ENCODE measurements around the gene ACO1. TPM values are rescaled to one million over a fixed set of nuclear protein-coding genes. Genes with fewer than 3 reads are reported as not detected.

The ACO1 gene
- total RNA-seq, 4 donors from 2014 or later = 10.7 to 25.7 (median 21.5) TPM

GRCh38 chr9:32426278-32426939 is 42.0 kb downstream of the ACO1 start:
- no peak overlapping the region for H3K27ac ChIP-seq
- 73 to 87% methylated on average over 7 of the region's 7 CpGs for WGBS, 2 donors
- no peaks in the 10 kb centered on the region for H3K4me1 ChIP-seq
- H3K36me3 ChIP-seq = peaks cover 0 to 97% (median 4%) of the 10 kb centered on the region in 3 donors
- intact Hi-C loops (cut with DNase I) = no loop called here
- no peaks in the 10 kb centered on the region for H3K9me3 ChIP-seq
- no peaks in the 10 kb centered on the region for H3K27me3 ChIP-seq
- H3K4me3 ChIP-seq = no peak overlapping the region
- no peak for DNase-seq
- TF ChIP-seq, protein P1, sequence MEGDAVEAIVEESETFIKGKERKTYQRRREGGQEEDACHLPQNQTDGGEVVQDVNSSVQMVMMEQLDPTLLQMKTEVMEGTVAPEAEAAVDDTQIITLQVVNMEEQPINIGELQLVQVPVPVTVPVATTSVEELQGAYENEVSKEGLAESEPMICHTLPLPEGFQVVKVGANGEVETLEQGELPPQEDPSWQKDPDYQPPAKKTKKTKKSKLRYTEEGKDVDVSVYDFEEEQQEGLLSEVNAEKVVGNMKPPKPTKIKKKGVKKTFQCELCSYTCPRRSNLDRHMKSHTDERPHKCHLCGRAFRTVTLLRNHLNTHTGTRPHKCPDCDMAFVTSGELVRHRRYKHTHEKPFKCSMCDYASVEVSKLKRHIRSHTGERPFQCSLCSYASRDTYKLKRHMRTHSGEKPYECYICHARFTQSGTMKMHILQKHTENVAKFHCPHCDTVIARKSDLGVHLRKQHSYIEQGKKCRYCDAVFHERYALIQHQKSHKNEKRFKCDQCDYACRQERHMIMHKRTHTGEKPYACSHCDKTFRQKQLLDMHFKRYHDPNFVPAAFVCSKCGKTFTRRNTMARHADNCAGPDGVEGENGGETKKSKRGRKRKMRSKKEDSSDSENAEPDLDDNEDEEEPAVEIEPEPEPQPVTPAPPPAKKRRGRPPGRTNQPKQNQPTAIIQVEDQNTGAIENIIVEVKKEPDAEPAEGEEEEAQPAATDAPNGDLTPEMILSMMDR (IDR thresholded peaks at IDR 0.05) = no peak
- TF ChIP-seq POLR2A (IDR thresholded peaks at IDR 0.05) = no peak

- Histone ChIP-seq H3K27ac (no peak overlapping the region), H3K9me3 (no peaks in the 10 kb centered on the region), H3K4me1 (no peaks in the 10 kb centered on the region), H3K36me3 (peaks cover 0 to 97% (median 4%) of the 10 kb centered on the region in 3 donors), H3K27me3 (no peaks in the 10 kb centered on the region), H3K4me3 (no peak overlapping the region)
- intact Hi-C loops (cut with DNase I) = no loop called here
- DNase-seq = no peak
- 84 to 86% methylated on average over 8 of the region's 8 CpGs for WGBS, 2 donors
- no peak for TF ChIP-seq POLR2A (IDR thresholded peaks at IDR 0.05)
- TF ChIP-seq, protein P1 (IDR thresholded peaks at IDR 0.05) = no peak
These were observed 42.8 kb downstream of the ACO1 start for GRCh38 chr9:32427111-32427873.

- H3K4me1 ChIP-seq = no peaks in the 10 kb centered on the region
- WGBS, 2 donors = 74 to 85% methylated on average over 5 of the region's 5 CpGs
- no peak overlapping the region for H3K4me3 ChIP-seq
- TF ChIP-seq, protein P1 (IDR thresholded peaks at IDR 0.05) = no peak
- TF ChIP-seq POLR2A (IDR thresholded peaks at IDR 0.05) = no peak
- no peaks in the 10 kb centered on the region for H3K27me3 ChIP-seq
- H3K36me3 ChIP-seq = peaks cover 0 to 97% (median 0%) of the 10 kb centered on the region in 3 donors
- DNase-seq = no peak
- H3K27ac ChIP-seq = no peak overlapping the region
- no peaks in the 10 kb centered on the region for H3K9me3 ChIP-seq
- intact Hi-C loops (cut with DNase I) = no loop called here
These were observed 46.3 kb downstream of the ACO1 start for GRCh38 chr9:32430720-32431119.

- TF ChIP-seq POLR2A (IDR thresholded peaks at IDR 0.05) = no peak
- TF ChIP-seq, protein P1 (IDR thresholded peaks at IDR 0.05) = no peak
- Histone ChIP-seq H3K4me3 (no peak overlapping the region), H3K27ac (no peak overlapping the region), H3K27me3 (no peaks in the 10 kb centered on the region), H3K9me3 (no peaks in the 10 kb centered on the region), H3K4me1 (no peaks in the 10 kb centered on the region), H3K36me3 (peaks cover 0 to 97% (median 0%) of the 10 kb centered on the region in 3 donors)
- 92 to 95% methylated on average over 8 of the region's 8 CpGs for WGBS, 2 donors
- DNase-seq = no peak
- intact Hi-C loops (cut with DNase I) = no loop called here
These were observed 46.8 kb downstream of the ACO1 start for GRCh38 chr9:32431196-32431595.

DNA sequence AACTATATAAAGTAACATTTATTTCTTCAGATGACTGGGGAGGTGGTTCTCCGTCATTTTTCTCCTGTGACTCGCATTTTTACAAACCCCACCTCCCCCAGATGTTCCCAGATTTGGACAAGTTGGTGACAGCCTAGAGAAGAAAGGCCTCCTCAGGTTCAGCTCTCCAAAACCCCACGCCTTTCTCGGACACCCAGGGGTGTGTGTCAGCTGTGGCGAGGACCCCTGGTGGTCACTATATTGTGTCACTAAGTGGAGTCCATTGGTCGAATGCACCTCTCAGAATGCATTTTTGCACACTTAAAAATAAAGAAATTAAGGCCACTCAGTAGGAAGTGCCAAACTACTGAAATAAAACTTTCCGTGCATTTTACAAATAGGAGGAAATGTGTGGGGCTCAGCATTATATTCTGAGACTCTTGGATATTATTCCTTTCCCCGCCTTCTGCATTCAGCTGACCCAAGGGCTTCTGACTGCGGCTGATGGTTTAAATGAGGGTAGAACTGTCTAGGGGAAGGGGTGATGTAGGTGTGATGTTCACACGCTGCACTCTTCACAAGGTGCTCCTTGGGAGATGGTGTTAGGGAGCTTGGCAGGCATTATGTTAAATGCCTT is 47.6 kb downstream of the ACO1 start:
- DNase-seq = no peak
- H3K4me3 ChIP-seq = no peak overlapping the region

More for the DNA sequence above, 47.6 kb downstream of the ACO1 start:
- WGBS, 2 donors = 66 to 76% methylated on average over 10 of the region's 10 CpGs
- Histone ChIP-seq H3K4me1 (no peaks in the 10 kb centered on the region), H3K27ac (no peak overlapping the region), H3K36me3 (peaks cover 0 to 97% (median 0%) of the 10 kb centered on the region in 3 donors), H3K9me3 (no peaks in the 10 kb centered on the region), H3K27me3 (no peaks in the 10 kb centered on the region)
- TF ChIP-seq POLR2A (IDR thresholded peaks at IDR 0.05) = no peak
- TF ChIP-seq, protein P1 (IDR thresholded peaks at IDR 0.05) = peak in 5 of 6 experiments; percentile 20 to 41 (median 39)
- intact Hi-C loops (cut with DNase I) = no loop called here
